NCI-H1694 (cell line): ENCODE measurements around the gene LILRA2.
"Not testable (repeated sequence)": the region's sequence is repeated elsewhere in the genome, so short reads cannot be mapped to it uniquely, and the experiment has no call there.

ENCODE experiments used
- DNase-seq: peaks from one replicate; lab custom pipeline; 2025; lab: John Stamatoyannopoulos, UW

LILRA2 gene

GRCh38 chr19:54609356-54609791 is 35.8 kb downstream of the LILRA2 start:
- no peak for DNase-seq

GRCh38 chr19:54612428-54612827 is 38.8 kb downstream of the LILRA2 start:
- DNase-seq, result no peak

GRCh38 chr19:54614726-54615125 is 41.1 kb downstream of the LILRA2 start:
- DNase-seq, result no peak

- no peak for DNase-seq
Observed at GRCh38 chr19:54616057-54616456, 42.5 kb downstream of the LILRA2 start.

GRCh38 chr19:54616821-54617560 is 43.4 kb downstream of the LILRA2 start:
- DNase-seq, result no peak

- DNase-seq, result no peak
Observed at GRCh38 chr19:54620464-54620863, 46.9 kb downstream of the LILRA2 start.

- DNase-seq, result no peak
Observed at GRCh38 chr19:54622431-54622830, 48.8 kb downstream of the LILRA2 start.

GRCh38 chr19:54624234-54624633 is 50.6 kb downstream of the LILRA2 start:
- not testable (repeated sequence) for DNase-seq

- DNase-seq, result not testable (repeated sequence)
Observed at GRCh38 chr19:54624934-54625730, 51.5 kb downstream of the LILRA2 start.

- DNase-seq, result no peak
Observed at GRCh38 chr19:54626757-54627156, 53.2 kb downstream of the LILRA2 start.

- DNase-seq, result not testable (repeated sequence)
Observed at GRCh38 chr19:54627912-54628311, 54.3 kb downstream of the LILRA2 start.

- DNase-seq, result not testable (repeated sequence)
Observed at GRCh38 chr19:54630262-54630661, 56.7 kb downstream of the LILRA2 start, which contains the start of gene LILRB1. TSS of gene LILRB1 (plus strand) at chr19:54630484. CDS start at chr19:54631074, 590 bp downstream.

- no peak for DNase-seq
Observed at GRCh38 chr19:54630782-54631181, 57.2 kb downstream of the LILRA2 start.

- DNase-seq, result not testable (repeated sequence)
Observed at GRCh38 chr19:54631489-54632337, 58.1 kb downstream of the LILRA2 start.

GRCh38 chr19:54632517-54632916 is 58.9 kb downstream of the LILRA2 start:
- not testable (repeated sequence) for DNase-seq

- DNase-seq, result no peak
Observed at GRCh38 chr19:54633401-54633800, 59.8 kb downstream of the LILRA2 start.

GRCh38 chr19:54636081-54636480 is 62.5 kb downstream of the LILRA2 start:
- DNase-seq, result not testable (repeated sequence)

GRCh38 chr19:54638683-54639082 is 65.1 kb downstream of the LILRA2 start:
- DNase-seq, result no peak
